Erythroblast (primary cell): ENCODE results near the gene CTSS.

Experiments used
- GATA1 ChIP-seq: IDR thresholded peaks from 2 replicates; pipeline ENCODE4 v1.6.1; 2011; ENCODE audit warnings: low read depth, mild to moderate bottlenecking, control low read depth, low read length, moderate library complexity
- POLR2A ChIP-seq: IDR thresholded peaks from 2 replicates; pipeline ENCODE4 v1.6.1; 2011; ENCODE audit warnings: mild to moderate bottlenecking, low read length

GRCh38 chr1:150796374-150796773, 30.8 kb upstream of the CTSS start:
- TF ChIP-seq POLR2A (no peak), GATA1 (no peak)
